GM21423 (cell line): ENCODE data around the gene NXPH2.

ENCODE experiments used
- ATAC-seq: cut with Tn5 transposase; IDR thresholded peaks from one replicate; pipeline ENCODE4 v1.9.1; 2021; ENCODE audit warnings: mild to moderate bottlenecking, moderate library complexity; ENCODE audit not compliant: unreplicated experiment

The NXPH2 gene

GRCh38 chr2:138779781-138780445 lies at the start of gene NXPH2:
NXPH2 (minus strand) TSS chr2:138780390; CDS start chr2:138780241, 149 bp downstream.
- ATAC-seq: no peak

GRCh38 chr2:138829326-138829919 lies 49.2 kb upstream of the NXPH2 start:
- peak; percentile 62 for ATAC-seq

GRCh38 chr2:138827426-138828054 lies 47.4 kb upstream of the NXPH2 start:
- peak; percentile 71 for ATAC-seq

- ATAC-seq: no peak
These were observed 43.5 kb upstream of the NXPH2 start for GRCh38 chr2:138823666-138824065.

GRCh38 chr2:138819964-138820363 lies 39.8 kb upstream of the NXPH2 start:
- no peak for ATAC-seq

- ATAC-seq: no peak
These were observed 38.4 kb upstream of the NXPH2 start for GRCh38 chr2:138818556-138818955.

GRCh38 chr2:138814123-138814898 lies 34.1 kb upstream of the NXPH2 start:
- ATAC-seq: no peak

GRCh38 chr2:138811431-138811830 lies 31.2 kb upstream of the NXPH2 start:
- no peak for ATAC-seq

- ATAC-seq: no peak
These were observed 14.5 kb upstream of the NXPH2 start for GRCh38 chr2:138794724-138795123.

- no peak for ATAC-seq
These were observed 7.0 kb upstream of the NXPH2 start for GRCh38 chr2:138787053-138787666.

GRCh38 chr2:138782383-138782782 lies 2.2 kb upstream of the NXPH2 start:
- ATAC-seq: no peak

- ATAC-seq: no peak
These were observed 718 bp upstream of the NXPH2 start for GRCh38 chr2:138780908-138781307.

- ATAC-seq: no peak
These were observed 273 bp upstream of the NXPH2 start for GRCh38 chr2:138780446-138780880.

GRCh38 chr2:138779406-138779780 lies 797 bp downstream of the NXPH2 start:
- no peak for ATAC-seq

GRCh38 chr2:138777996-138778395 lies 2.2 kb downstream of the NXPH2 start:
- no peak for ATAC-seq

GRCh38 chr2:138775736-138776135 lies 4.5 kb downstream of the NXPH2 start:
- ATAC-seq: no peak

- no peak for ATAC-seq
These were observed 8.7 kb downstream of the NXPH2 start for GRCh38 chr2:138771534-138771933.

- ATAC-seq: no peak
These were observed 13.1 kb downstream of the NXPH2 start for GRCh38 chr2:138767101-138767500.

GRCh38 chr2:138766464-138766863 lies 13.7 kb downstream of the NXPH2 start:
- no peak for ATAC-seq

GRCh38 chr2:138763971-138764370 lies 16.2 kb downstream of the NXPH2 start:
- no peak for ATAC-seq

- ATAC-seq: no peak
These were observed 17.7 kb downstream of the NXPH2 start for GRCh38 chr2:138762533-138762932.
